CD14-positive monocyte (primary cell): ENCODE results near the gene PYGM. TPM values are rescaled to one million over a fixed set of nuclear protein-coding genes. Genes with fewer than 3 reads are reported as not detected.

Source experiments
- DNase-seq, 3 donors: peaks; one replicate each; pipeline ENCODE4 v3.0.0-alpha.2; 2011 to 2022
- H2AFZ ChIP-seq: 2 replicates; pipeline ENCODE4 v1.6.0; 2012; ENCODE audit warnings: mild to moderate bottlenecking, low read depth, low read length, inconsistent platforms; ENCODE audit not compliant: insufficient read depth, poor library complexity, severe bottlenecking
- H3K27ac ChIP-seq, 2 donors: 1 replicate in 1 of 2; 2 replicates in 1 of 2; pipeline ENCODE4 v1.5.1; 2012 to 2013; ENCODE audit warnings: low read length in 2 of 2, control low read depth in 1 of 2, inconsistent platforms in 1 of 2, low read depth in 1 of 2, mild to moderate bottlenecking in 1 of 2
- H3K27me3 ChIP-seq, 2 donors: one replicate each; pipeline versions ENCODE4 v1.6.0 to v1.6.1; 2011 to 2013; ENCODE audit warnings: low read length in 2 of 2; ENCODE audit not compliant: control insufficient read depth in 2 of 2, insufficient read depth in 2 of 2
- H3K36me3 ChIP-seq, 2 donors: replicated peaks in 1 of 2; 1 replicate in 1 of 2; 2 replicates in 1 of 2; pipeline versions ENCODE4 v1.5.1 to v1.6.1; 2012 to 2013; ENCODE audit warnings: low read length in 2 of 2, control low read depth in 1 of 2, inconsistent platforms in 1 of 2, mild to moderate bottlenecking in 1 of 2; ENCODE audit not compliant: insufficient read depth in 2 of 2, control insufficient read depth in 1 of 2
- H3K4me1 ChIP-seq, 2 donors: 1 replicate in 1 of 2; 2 replicates in 1 of 2; pipeline versions ENCODE4 v1.5.1 to v1.6.1; 2012 to 2013; ENCODE audit warnings: low read length in 2 of 2, control low read depth in 1 of 2, inconsistent platforms in 1 of 2, mild to moderate bottlenecking in 1 of 2, moderate library complexity in 1 of 2; ENCODE audit not compliant: insufficient read depth in 2 of 2, control insufficient read depth in 1 of 2
- H3K4me2 ChIP-seq: replicated peaks from 2 replicates; pipeline ENCODE3; 2012; ENCODE audit warnings: low read length, moderate library complexity, mild to moderate bottlenecking; ENCODE audit not compliant: poor library complexity, severe bottlenecking; ENCODE audit errors: extremely low read depth
- H3K4me3 ChIP-seq, 3 experiments: fragments of 200-600 bp in 1 of 3; sonication (generic) in 1 of 3; replicated peaks in 1 of 3; 1 replicate in 2 of 3; 2 replicates in 1 of 3; pipeline ENCODE4 v1.5.1; 2011 to 2013; ENCODE audit warnings: low read length in 3 of 3, mild to moderate bottlenecking in 3 of 3, control low read depth in 2 of 3, low read depth in 2 of 3, inconsistent platforms in 1 of 3, moderate library complexity in 1 of 3
- H3K79me2 ChIP-seq: 2 replicates; pipeline ENCODE4 v1.6.0; 2012; ENCODE audit warnings: mild to moderate bottlenecking, control low read depth, inconsistent platforms, low read length, moderate library complexity; ENCODE audit not compliant: insufficient read depth
- H3K9ac ChIP-seq: 2 replicates; pipeline ENCODE4 v1.6.0; 2017; ENCODE audit warnings: low read length, mild to moderate bottlenecking; ENCODE audit not compliant: insufficient read depth, poor library complexity, severe bottlenecking
- H3K9me3 ChIP-seq, 2 donors: replicated peaks in 1 of 2; 1 replicate in 1 of 2; 2 replicates in 1 of 2; pipeline versions ENCODE4 v1.5.1 to v1.6.1; 2012 to 2013; ENCODE audit warnings: low read length in 2 of 2, control low read depth in 1 of 2; ENCODE audit not compliant: control insufficient read depth in 1 of 2, insufficient read depth in 1 of 2
- H4K20me1 ChIP-seq: 2 replicates; pipeline ENCODE4 v1.6.0; 2012; ENCODE audit warnings: mild to moderate bottlenecking, low read length, control low read depth, moderate library complexity; ENCODE audit not compliant: insufficient read depth
- H3K27ac Mint-ChIP-seq, 7 donors: one replicate each; pipeline ENCODE4 v1.8.0; 2020; ENCODE audit warnings: mild to moderate bottlenecking in 7 of 7, mixed read lengths in 7 of 7, moderate library complexity in 6 of 7, inconsistent platforms in 2 of 7
- H3K27me3 Mint-ChIP-seq, 3 donors: one replicate each; pipeline ENCODE4 v1.8.0; 2021 to 2022; ENCODE audit warnings: low read depth in 3 of 3, mild to moderate bottlenecking in 3 of 3, mixed read lengths in 3 of 3, moderate library complexity in 3 of 3, inconsistent platforms in 1 of 3
- H3K36me3 Mint-ChIP-seq, 2 donors: one replicate each; pipeline ENCODE4 v1.8.0; 2020; ENCODE audit warnings: mixed read lengths in 2 of 2, inconsistent platforms in 1 of 2, mild to moderate bottlenecking in 1 of 2
- H3K4me1 Mint-ChIP-seq: one replicate; pipeline ENCODE4 v1.8.0; 2020; ENCODE audit warnings: mild to moderate bottlenecking, mixed read lengths
- H3K4me3 Mint-ChIP-seq, 2 donors: one replicate each; pipeline ENCODE4 v1.8.0; 2020; ENCODE audit warnings: mild to moderate bottlenecking in 2 of 2, mixed read lengths in 2 of 2, moderate library complexity in 1 of 2
- H3K9me3 Mint-ChIP-seq, 7 donors: one replicate each; pipeline ENCODE4 v1.8.0; 2020 to 2022; ENCODE audit warnings: mixed read lengths in 7 of 7, mild to moderate bottlenecking in 6 of 7, moderate library complexity in 6 of 7, inconsistent platforms in 2 of 7
- CTCF ChIP-seq: fragments of 200-600 bp; IDR thresholded peaks from one replicate; pipeline ENCODE4 v1.8.0; 2022; ENCODE audit warnings: antibody characterized with exemption, mild to moderate bottlenecking
- WGBS: methylation state at CpG from one replicate; pipeline ENCODE4 v1.1.5; 2013; ENCODE audit warnings: missing lambda C conversion rate; ENCODE audit not compliant: insufficient coverage; 5-methylcytosine and 5-hydroxymethylcytosine counted together
- intact Hi-C, 2 donors: fragments of 100-400 bp; cut with micrococcal nuclease; formaldehyde crosslinking; loops; one replicate each; pipeline versions ENCODE4 v1.15.0 to v1.15.1; 2023
- polyA plus RNA-seq, 3 donors: library from polyadenylated mRNA; depleted of rRNA in 1 of 3; unstranded in 2 of 3; stranded (reverse) in 1 of 3; fragments of 300-500 nt in 2 of 3; fragments of >200 nt in 1 of 3; fragmentation: Illumina TruSeq in 2 of 3; gene quantifications; 1 replicate in 2 of 3; 2 replicates in 1 of 3; pipeline ENCODE4 v1.2.3, GENCODE V29; 2012 to 2021

Gene PYGM
- polyA plus RNA-seq, 3 donors = 0.05 to 1.8 TPM; not detected in 1

GRCh38 chr11:64714666-64715065, 45.1 kb downstream of the PYGM start:
- peaks cover 8 to 19% of the 10 kb centered on the region in 2 donors for H3K4me1 ChIP-seq
- H3K4me2 ChIP-seq = no peak overlapping the region
- peaks cover 35 to 75% of the 10 kb centered on the region in 2 donors for H3K27me3 ChIP-seq
- H3K36me3 ChIP-seq = no peaks in the 10 kb centered on the region
- Mint-ChIP-seq H3K4me1 (peaks cover 21% of the 10 kb centered on the region), H3K4me3 (peak overlapping the region in 1 of 2 donors; percentile 76), H3K9me3 (peaks cover 0 to 17% (median 11%) of the 10 kb centered on the region in 7 donors), H3K27me3 (peaks cover 74 to 86% (median 75%) of the 10 kb centered on the region in 3 donors), H3K36me3 (peaks cover 6 to 14% of the 10 kb centered on the region in 2 donors), H3K27ac (peak overlapping the region in 1 of 7 donors; percentile 47)
- peaks cover 0 to 19% of the 10 kb centered on the region in 2 donors for H3K9me3 ChIP-seq
- no peaks in the 10 kb centered on the region for H3K79me2 ChIP-seq
- no peaks in the 10 kb centered on the region for H4K20me1 ChIP-seq
- no peak overlapping the region for H2AFZ ChIP-seq
- H3K27ac ChIP-seq = no peak overlapping the region
- DNase-seq = no peak
- intact Hi-C loops = no loop called here
- H3K9ac ChIP-seq = no peak overlapping the region
- no peak for TF ChIP-seq CTCF
- no CpG with 5 or more reads among the region's 5 CpGs for WGBS
- H3K4me3 ChIP-seq = no peak overlapping the region

GRCh38 chr11:64713781-64714363, 45.9 kb downstream of the PYGM start:
- no peak for TF ChIP-seq CTCF
- peaks cover 6 to 14% of the 10 kb centered on the region in 2 donors for H3K36me3 Mint-ChIP-seq
- H3K27me3 ChIP-seq = peaks cover 35 to 77% of the 10 kb centered on the region in 2 donors
- H3K27me3 Mint-ChIP-seq = peaks cover 74 to 92% (median 77%) of the 10 kb centered on the region in 3 donors
- no peaks in the 10 kb centered on the region for H4K20me1 ChIP-seq
- no peaks in the 10 kb centered on the region for H3K36me3 ChIP-seq
- no peak for DNase-seq
- 1% methylated on average over 27 of the region's 39 CpGs for WGBS
- H3K4me1 ChIP-seq = peaks cover 8 to 19% of the 10 kb centered on the region in 2 donors
- no peaks in the 10 kb centered on the region for H3K79me2 ChIP-seq
- H3K9me3 ChIP-seq = peaks cover 0 to 19% of the 10 kb centered on the region in 2 donors
- peak overlapping the region in 1 of 7 donors; percentile 19 for H3K27ac Mint-ChIP-seq
- H3K27ac ChIP-seq = no peak overlapping the region
- peak overlapping the region in 1 of 2 donors; percentile 76 for H3K4me3 Mint-ChIP-seq
- H3K9me3 Mint-ChIP-seq = peaks cover 0 to 17% (median 11%) of the 10 kb centered on the region in 7 donors
- no peak overlapping the region for H3K9ac ChIP-seq
- no peak overlapping the region for H3K4me3 ChIP-seq
- no peak overlapping the region for H2AFZ ChIP-seq
- H3K4me1 Mint-ChIP-seq = peaks cover 22% of the 10 kb centered on the region
- intact Hi-C loops = no loop called here
- H3K4me2 ChIP-seq = no peak overlapping the region
